PFSK-1 (cell line): ENCODE results near the gene HOXC10.

Experiments used
- FOXP2 ChIP-seq: optimal IDR thresholded peaks from 2 replicates; pipeline ENCODE3; 2011; ENCODE audit warnings: borderline replicate concordance, control low read depth, inconsistent platforms; ENCODE audit not compliant: insufficient read depth; ENCODE audit errors: extremely low read length, extremely low read depth
- POLR2AphosphoS5 ChIP-seq: IDR thresholded peaks from 2 replicates; pipeline ENCODE4 v1.6.1; 2012; ENCODE audit warnings: low read depth, mild to moderate bottlenecking, control low read depth, low read length, moderate library complexity
- REST ChIP-seq, 2 experiments: IDR thresholded peaks; 2 replicates each; pipeline versions ENCODE4 v1.6.1 to v1.8.0; 2011 to 2012; ENCODE audit warnings: low read depth in 2 of 2, low read length in 2 of 2, control low read depth in 1 of 2, inconsistent platforms in 1 of 2, mild to moderate bottlenecking in 1 of 2, moderate library complexity in 1 of 2; ENCODE audit not compliant: insufficient read depth in 1 of 2
- SIN3A ChIP-seq: IDR thresholded peaks from 2 replicates; pipeline ENCODE4 v1.6.1; 2012; ENCODE audit warnings: mild to moderate bottlenecking, low read length, moderate library complexity, borderline replicate concordance; ENCODE audit not compliant: insufficient read depth
- TAF1 ChIP-seq: IDR thresholded peaks from 2 replicates; pipeline ENCODE4 v1.6.1; 2012; ENCODE audit warnings: low read length, control low read depth, borderline replicate concordance; ENCODE audit not compliant: insufficient read depth

HOXC10 gene

GRCh38 chr12:53975479-53976152 lies 9.3 kb upstream of the HOXC10 start:
- no peak for TF ChIP-seq FOXP2
- no peak for TF ChIP-seq TAF1
- no peak for TF ChIP-seq POLR2AphosphoS5
- no peak for TF ChIP-seq SIN3A
- no peak for TF ChIP-seq REST (IDR thresholded peaks at IDR 0.05; ENCODE audit: insufficient read depth in 1 of 2, low read depth in 2 of 2, low read length in 2 of 2)

- TF ChIP-seq FOXP2 (no peak), SIN3A (no peak), POLR2AphosphoS5 (no peak), TAF1 (no peak), REST (IDR thresholded peaks at IDR 0.05; ENCODE audit: insufficient read depth in 1 of 2, low read depth in 2 of 2, low read length in 2 of 2) (no peak)
These were observed 8.6 kb upstream of the HOXC10 start for GRCh38 chr12:53976172-53976822.

- TF ChIP-seq FOXP2 (no peak), POLR2AphosphoS5 (no peak), REST (IDR thresholded peaks at IDR 0.05; ENCODE audit: insufficient read depth in 1 of 2, low read depth in 2 of 2, low read length in 2 of 2) (no peak), SIN3A (no peak), TAF1 (no peak)
These were observed 7.9 kb upstream of the HOXC10 start for GRCh38 chr12:53976823-53977595.

GRCh38 chr12:53977596-53978445 lies 7.1 kb upstream of the HOXC10 start:
- TF ChIP-seq SIN3A (no peak), POLR2AphosphoS5 (no peak)
